Ishikawa (cell line): ENCODE measurements around the gene AKR7A2.

Experiments used
- CEBPB ChIP-seq: IDR thresholded peaks from 2 replicates; pipeline ENCODE4 v1.6.1; 2012
- EP300 ChIP-seq: IDR thresholded peaks from 2 replicates; pipeline ENCODE4 v1.6.1; 2012; ENCODE audit warnings: borderline replicate concordance
- MAX ChIP-seq: IDR thresholded peaks from 2 replicates; pipeline ENCODE4 v1.6.1; 2012
- RAD21 ChIP-seq: IDR thresholded peaks from 2 replicates; pipeline ENCODE4 v1.6.1; 2012; ENCODE audit warnings: low read depth
- REST ChIP-seq: IDR thresholded peaks from 2 replicates; pipeline ENCODE4 v1.6.1; 2012; ENCODE audit warnings: low read depth, mild to moderate bottlenecking
- YY1 ChIP-seq: IDR thresholded peaks from 2 replicates; pipeline ENCODE4 v1.6.1; 2012; ENCODE audit warnings: low read depth

- TF ChIP-seq MAX (no peak), REST (no peak), RAD21 (no peak), CEBPB (no peak), YY1 (no peak), EP300 (no peak)
Measured at GRCh38 chr1:19284881-19285280, 27.1 kb downstream of the AKR7A2 start.
